Psoas muscle (tissue), 8 donors: ENCODE results near the gene ARID4A. TPM values are rescaled to one million over a fixed set of nuclear protein-coding genes. Genes with fewer than 3 reads are reported as not detected.

Experiments
- ATAC-seq, 4 donors: fragments of 200-7000 bp; cut with Tn5 transposase; one replicate each; pipeline ENCODE4 v1.9.1; 2020; ENCODE audit warnings: moderate library complexity in 3 of 4, mild to moderate bottlenecking in 2 of 4
- DNase-seq, 2 donors: peaks; one replicate each; pipeline ENCODE4 v3.0.0-alpha.2; 2020
- H3K27ac ChIP-seq: fragments of 200-600 bp; one replicate; pipeline ENCODE4 v1.8.0; 2022
- H3K27me3 ChIP-seq, 3 donors: fragments of 200-600 bp in 1 of 3; one replicate each; pipeline versions ENCODE4 v1.6.1 to v1.8.0; 2013 to 2022; ENCODE audit warnings: low read length in 2 of 3, mild to moderate bottlenecking in 2 of 3, moderate library complexity in 1 of 3; ENCODE audit not compliant: insufficient read depth in 3 of 3
- H3K36me3 ChIP-seq, 2 donors: fragments of 200-600 bp in 1 of 2; one replicate each; pipeline versions ENCODE4 v1.6.1 to v1.8.0; 2013 to 2022; ENCODE audit warnings: low read depth in 1 of 2, mild to moderate bottlenecking in 1 of 2, moderate library complexity in 1 of 2; ENCODE audit not compliant: insufficient read depth in 1 of 2
- H3K4me1 ChIP-seq: fragments of 200-600 bp; one replicate; pipeline ENCODE4 v1.8.0; 2022
- H3K4me3 ChIP-seq: fragments of 200-600 bp; one replicate; pipeline ENCODE4 v1.8.0; 2022; ENCODE audit warnings: mild to moderate bottlenecking
- H3K9me3 ChIP-seq: fragments of 200-600 bp; one replicate; pipeline ENCODE4 v1.8.0; 2022
- CTCF ChIP-seq: fragments of 200-600 bp; IDR thresholded peaks from one replicate; pipeline ENCODE4 v1.8.0; 2022; ENCODE audit warnings: antibody characterized with exemption
- WGBS, 3 donors: extraction: QIAGEN DNeasy Blood & Tissue Kit; methylation state at CpG; one replicate each; pipeline versions ENCODE4 v1.1.6 to v1.1.7; 2013; 5-methylcytosine and 5-hydroxymethylcytosine counted together
- intact Hi-C, 2 donors: fragments of 100-400 bp; cut with DNase I; formaldehyde crosslinking; loops; one replicate each; pipeline versions ENCODE4 v1.11.0 to v1.14.2; 2022
- polyA plus RNA-seq, 3 donors: library from polyadenylated mRNA; stranded (reverse); fragments of 200-250 nt; gene quantifications; one replicate each; pipeline ENCODE4 v1.2.3, GENCODE V29; 2013
- total RNA-seq, 4 donors: library from RNA; stranded (reverse); fragmentation: NEBNext Ultra II Directional in 2 of 4; extraction: Animal tissue kit (Norgen Biotek cat#: 25700) in 2 of 4; gene quantifications; one replicate each; pipeline versions ENCODE4 v1.2.1 to v1.2.4, GENCODE V29; 2021 to 2023
- donor health status: healthy with polysubstance abuse.
- donor health status: DM: no; HTN: no; CAD: no; lungs with moderate emphysema.
- donor health status: Bipolar disorder and iron deficiency.
- donor health status: healthy.
- donor health status: DM: yes; HTN: yes; CAD: no.
- donor health status: DM: no; HTN: no; CAD: no.
- donor health status: DM: no; HTN: no; CAD: no.
- donor health status: DM: yes; HTN: yes; CAD: no.

The ARID4A gene
- total and polyA plus RNA-seq, 7 donors, result 1.7 to 11.0 (median 7.5) TPM

DNA sequence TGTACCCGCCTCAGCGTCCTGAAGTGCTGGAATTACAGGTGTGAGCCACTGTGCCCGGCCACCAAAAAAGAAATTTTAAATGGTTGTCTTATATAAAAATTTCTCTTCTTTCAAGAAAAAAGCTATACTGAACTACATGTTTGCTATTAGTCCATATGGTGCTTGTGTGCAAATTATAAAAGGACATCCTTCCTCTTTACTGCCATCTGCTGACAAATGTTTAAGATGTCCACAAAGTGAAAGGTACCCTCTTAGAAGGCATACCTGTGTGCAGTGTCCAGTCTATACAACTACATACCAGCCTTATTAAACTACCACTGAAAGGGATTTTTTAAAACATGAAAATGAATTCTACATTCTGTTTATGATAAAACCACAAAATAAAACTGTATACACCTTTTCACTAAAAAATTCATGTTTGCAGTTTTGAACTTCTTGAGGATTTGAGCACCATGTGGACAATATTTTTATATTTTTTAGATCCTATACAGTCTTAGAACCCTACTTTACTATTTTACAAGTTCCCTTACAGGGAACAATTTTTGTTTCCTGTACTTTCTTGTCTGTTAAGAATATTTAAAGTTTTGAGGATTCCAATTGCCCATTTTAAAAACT is 64.5 kb downstream of the ARID4A start:
- Histone ChIP-seq H3K36me3 (peaks cover 16 to 83% of the 10 kb centered on the region in 2 donors), H3K4me1 (no peaks in the 10 kb centered on the region), H3K9me3 (no peaks in the 10 kb centered on the region), H3K27ac (no peak overlapping the region), H3K27me3 (no peaks in the 10 kb centered on the region), H3K4me3 (no peak overlapping the region)
- DNase-seq (no peak), ATAC-seq (peak in 1 of 4 donors; percentile 46)
- intact Hi-C loops, result loop anchor here (10.0 kb wide), 1 partner anchor 258 kb away; no protein-coding TSS in a partner anchor
- TF ChIP-seq CTCF, result peak; percentile 36
- 88 to 96% (median 95%) methylated on average over 3 of the region's 3 CpGs for WGBS, 3 donors

DNA sequence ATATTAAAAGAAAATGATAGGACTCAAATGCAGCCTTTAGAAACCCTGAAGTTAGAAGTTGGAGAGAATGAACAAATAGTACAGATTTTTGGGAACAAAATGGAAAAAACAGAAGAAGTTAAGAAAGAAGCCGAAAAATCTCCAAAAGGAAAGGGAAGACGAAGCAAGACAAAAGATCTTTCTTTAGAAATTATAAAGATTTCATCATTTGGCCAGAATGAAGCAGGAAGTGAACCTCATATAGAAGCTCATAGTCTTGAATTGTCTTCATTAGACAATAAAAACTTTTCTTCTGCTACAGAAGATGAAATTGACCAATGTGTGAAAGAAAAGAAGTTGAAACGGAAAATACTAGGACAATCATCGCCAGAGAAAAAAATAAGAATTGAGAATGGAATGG is 66.0 kb downstream of the ARID4A start:
- DNase-seq (no peak), ATAC-seq (no peak)
- no peaks in the 10 kb centered on the region for H3K4me1 ChIP-seq
- H3K9me3 ChIP-seq, result no peaks in the 10 kb centered on the region
- no peak for TF ChIP-seq CTCF
- peaks cover 16 to 85% of the 10 kb centered on the region in 2 donors for H3K36me3 ChIP-seq
- WGBS, 3 donors, result 90 to 94% (median 92%) methylated on average over 4 of the region's 4 CpGs
- intact Hi-C loops, result loop anchor here (10.0 kb wide), 1 partner anchor 260 kb away; no protein-coding TSS in a partner anchor
- H3K27me3 ChIP-seq, result no peaks in the 10 kb centered on the region
- no peak overlapping the region for H3K4me3 ChIP-seq
- no peak overlapping the region for H3K27ac ChIP-seq

- no peak for TF ChIP-seq CTCF
- Histone ChIP-seq H3K4me3 (no peak overlapping the region), H3K27ac (no peak overlapping the region), H3K4me1 (no peaks in the 10 kb centered on the region), H3K27me3 (no peaks in the 10 kb centered on the region), H3K9me3 (no peaks in the 10 kb centered on the region), H3K36me3 (peaks cover 6 to 85% of the 10 kb centered on the region in 2 donors)
- no peak for ATAC-seq
- intact Hi-C loops, result loop anchor here (10.0 kb wide), 1 partner anchor 262 kb away; no protein-coding TSS in a partner anchor
- no peak for DNase-seq
- 84 to 91% (median 87%) methylated on average over 3 of the region's 3 CpGs for WGBS, 3 donors
Measured at GRCh38 chr14:58367296-58367695, 68.9 kb downstream of the ARID4A start.

- no peak overlapping the region for H3K4me3 ChIP-seq
- no peaks in the 10 kb centered on the region for H3K4me1 ChIP-seq
- peaks cover 6 to 100% of the 10 kb centered on the region in 2 donors for H3K36me3 ChIP-seq
- WGBS, 3 donors, result 89 to 100% (median 95%) methylated on average over 1 of the region's 1 CpG
- H3K27ac ChIP-seq, result no peak overlapping the region
- intact Hi-C loops, result loop anchor here (10.0 kb wide), 1 partner anchor 264 kb away; no protein-coding TSS in a partner anchor
- H3K27me3 ChIP-seq, result no peaks in the 10 kb centered on the region
- no peak for TF ChIP-seq CTCF
- H3K9me3 ChIP-seq, result no peaks in the 10 kb centered on the region
- ATAC-seq (no peak), DNase-seq (no peak)
Measured at GRCh38 chr14:58368956-58369355, 70.6 kb downstream of the ARID4A start.

- Histone ChIP-seq H3K4me3 (no peak overlapping the region), H3K27me3 (no peaks in the 10 kb centered on the region), H3K4me1 (no peaks in the 10 kb centered on the region), H3K27ac (no peak overlapping the region), H3K36me3 (peaks cover 0 to 74% of the 10 kb centered on the region in 2 donors), H3K9me3 (no peaks in the 10 kb centered on the region)
- DNase-seq, result no peak
- no peak for ATAC-seq
- no peak for TF ChIP-seq CTCF
- intact Hi-C loops, result no loop called here
Measured at GRCh38 chr14:58376791-58377190, 78.4 kb downstream of the ARID4A start.
